Trophoblast cell (in vitro differentiated cells and primary cell): ENCODE data around the gene TGFB3.
"Not testable (repeated sequence)": the region's sequence is repeated elsewhere in the genome, so short reads cannot be mapped to it uniquely, and the experiment has no call there.

Experiments
- DNase-seq, 2 donors: peaks; one replicate each; pipeline ENCODE4 v3.0.0-alpha.2; 2016
- H2AFZ ChIP-seq: 2 replicates; pipeline ENCODE4 v1.6.1; 2013; ENCODE audit warnings: low read length, moderate library complexity, mild to moderate bottlenecking; ENCODE audit not compliant: insufficient read depth, poor library complexity
- H2AK5ac ChIP-seq: 2 replicates; pipeline ENCODE4 v1.6.1; 2013; ENCODE audit warnings: mild to moderate bottlenecking, low read length
- H2BK120ac ChIP-seq: 2 replicates; pipeline ENCODE4 v1.6.1; 2013; ENCODE audit warnings: low read length, mild to moderate bottlenecking, moderate library complexity; ENCODE audit not compliant: insufficient read depth, poor library complexity
- H2BK12ac ChIP-seq: 2 replicates; pipeline ENCODE4 v1.6.1; 2013; ENCODE audit warnings: mild to moderate bottlenecking, low read length, moderate library complexity
- H2BK5ac ChIP-seq: 2 replicates; pipeline ENCODE4 v1.6.1; 2013; ENCODE audit warnings: low read length, low read depth, moderate library complexity, mild to moderate bottlenecking; ENCODE audit not compliant: poor library complexity
- H3K14ac ChIP-seq: 2 replicates; pipeline ENCODE4 v1.6.1; 2013; ENCODE audit warnings: mild to moderate bottlenecking, low read length
- H3K18ac ChIP-seq: 2 replicates; pipeline ENCODE4 v1.6.1; 2013; ENCODE audit warnings: mild to moderate bottlenecking, low read length
- H3K23ac ChIP-seq: 2 replicates; pipeline ENCODE4 v1.6.1; 2013; ENCODE audit warnings: low read length
- H3K27ac ChIP-seq: 2 replicates; pipeline ENCODE4 v1.5.1; 2013; ENCODE audit warnings: low read depth, mild to moderate bottlenecking, inconsistent platforms, low read length, moderate library complexity
- H3K27me3 ChIP-seq: 2 replicates; pipeline ENCODE4 v1.6.1; 2013; ENCODE audit warnings: inconsistent platforms, mild to moderate bottlenecking, low read length, moderate library complexity; ENCODE audit not compliant: insufficient read depth
- H3K36me3 ChIP-seq, 2 experiments: 1 replicate in 1 of 2; 2 replicates in 1 of 2; pipeline ENCODE4 v1.6.1; 2013; ENCODE audit warnings: low read length in 2 of 2, mild to moderate bottlenecking in 2 of 2, moderate library complexity in 1 of 2; ENCODE audit not compliant: insufficient read depth in 2 of 2, control insufficient read depth in 1 of 2
- H3K4ac ChIP-seq: 2 replicates; pipeline ENCODE4 v1.6.1; 2013; ENCODE audit warnings: low read depth, mild to moderate bottlenecking, low read length, moderate library complexity
- H3K4me1 ChIP-seq, 2 experiments: 1 replicate in 1 of 2; 2 replicates in 1 of 2; pipeline ENCODE4 v1.6.1; 2013; ENCODE audit warnings: low read length in 2 of 2, mild to moderate bottlenecking in 2 of 2, moderate library complexity in 1 of 2; ENCODE audit not compliant: insufficient read depth in 2 of 2, control insufficient read depth in 1 of 2
- H3K4me2 ChIP-seq: 2 replicates; pipeline ENCODE4 v1.6.1; 2013; ENCODE audit warnings: inconsistent platforms, mild to moderate bottlenecking, low read length, moderate library complexity
- H3K4me3 ChIP-seq: 2 replicates; pipeline ENCODE4 v1.5.1; 2013; ENCODE audit warnings: mild to moderate bottlenecking, low read depth, low read length, inconsistent platforms
- H3K79me1 ChIP-seq: one replicate; pipeline ENCODE4 v1.6.1; 2013; ENCODE audit warnings: low read length
- H3K79me2 ChIP-seq: 2 replicates; pipeline ENCODE4 v1.6.1; 2013; ENCODE audit warnings: low read length, mild to moderate bottlenecking; ENCODE audit not compliant: control insufficient read depth, insufficient read depth, poor library complexity
- H3K9ac ChIP-seq: 2 replicates; pipeline ENCODE4 v1.6.1; 2013; ENCODE audit warnings: mild to moderate bottlenecking, low read length
- H3K9me3 ChIP-seq: 2 replicates; pipeline ENCODE4 v1.6.1; 2013; ENCODE audit warnings: low read depth, mild to moderate bottlenecking, control low read depth, inconsistent platforms, low read length; ENCODE audit not compliant: insufficient read depth
- H4K12ac ChIP-seq: 2 replicates; pipeline ENCODE4 v1.6.1; 2013; ENCODE audit warnings: low read depth, mild to moderate bottlenecking, low read length, moderate library complexity
- H4K8ac ChIP-seq: 2 replicates; pipeline ENCODE4 v1.6.1; 2013; ENCODE audit warnings: low read depth, mild to moderate bottlenecking, low read length, moderate library complexity
- H4K91ac ChIP-seq: one replicate; pipeline ENCODE4 v1.6.1; 2013; ENCODE audit warnings: low read depth, mild to moderate bottlenecking, low read length, moderate library complexity
- WGBS: extraction: QIAGEN DNeasy Blood & Tissue Kit; methylation state at CpG from one replicate; pipeline ENCODE4 v1.1.7; 2013; ENCODE audit warnings: missing lambda C conversion rate; ENCODE audit not compliant: insufficient read length, insufficient coverage; ENCODE audit errors: extremely low coverage; 5-methylcytosine and 5-hydroxymethylcytosine counted together

Gene TGFB3

GRCh38 chr14:75926431-75927115 lies 55.2 kb downstream of the TGFB3 start:
- no peak overlapping the region for H3K27ac ChIP-seq
- H3K9ac ChIP-seq: no peak overlapping the region
- H3K18ac ChIP-seq: no peak overlapping the region
- no peaks in the 10 kb centered on the region for H3K79me1 ChIP-seq
- no peaks in the 10 kb centered on the region for H3K36me3 ChIP-seq
- H3K9me3 ChIP-seq: no peaks in the 10 kb centered on the region
- no peak overlapping the region for H3K14ac ChIP-seq
- no peak overlapping the region for H4K91ac ChIP-seq
- no peak overlapping the region for H3K4me3 ChIP-seq
- H4K12ac ChIP-seq: no peak overlapping the region
- no peak overlapping the region for H4K8ac ChIP-seq
- no CpG with 5 or more reads among the region's 4 CpGs for WGBS
- H3K79me2 ChIP-seq: no peaks in the 10 kb centered on the region
- H2AFZ ChIP-seq: no peak overlapping the region
- H3K4ac ChIP-seq: no peak overlapping the region
- H2AK5ac ChIP-seq: no peak overlapping the region
- DNase-seq: no peak
- no peak overlapping the region for H2BK12ac ChIP-seq
- H2BK5ac ChIP-seq: no peak overlapping the region
- H3K4me1 ChIP-seq: no peaks in the 10 kb centered on the region
- H3K4me2 ChIP-seq: no peak overlapping the region
- H2BK120ac ChIP-seq: no peak overlapping the region
- H3K23ac ChIP-seq: no peak overlapping the region
- H3K27me3 ChIP-seq: no peaks in the 10 kb centered on the region

- H3K27me3 ChIP-seq, H3K4me3 ChIP-seq, H2BK12ac ChIP-seq, H3K4ac ChIP-seq, H3K4me1 ChIP-seq, H3K23ac ChIP-seq, H2BK120ac ChIP-seq, H4K8ac ChIP-seq, H2AFZ ChIP-seq, H3K9ac ChIP-seq, H2AK5ac ChIP-seq, H3K79me2 ChIP-seq, H4K12ac ChIP-seq, H4K91ac ChIP-seq, H3K14ac ChIP-seq, H3K27ac ChIP-seq, H3K4me2 ChIP-seq, H3K79me1 ChIP-seq, H3K18ac ChIP-seq, DNase-seq, H3K36me3 ChIP-seq, H2BK5ac ChIP-seq, H3K9me3 ChIP-seq: not testable (repeated sequence)
- WGBS: no CpG with 5 or more reads among the region's 54 CpGs
Measured at GRCh38 chr14:75925141-75925840, 56.5 kb downstream of the TGFB3 start.

DNA sequence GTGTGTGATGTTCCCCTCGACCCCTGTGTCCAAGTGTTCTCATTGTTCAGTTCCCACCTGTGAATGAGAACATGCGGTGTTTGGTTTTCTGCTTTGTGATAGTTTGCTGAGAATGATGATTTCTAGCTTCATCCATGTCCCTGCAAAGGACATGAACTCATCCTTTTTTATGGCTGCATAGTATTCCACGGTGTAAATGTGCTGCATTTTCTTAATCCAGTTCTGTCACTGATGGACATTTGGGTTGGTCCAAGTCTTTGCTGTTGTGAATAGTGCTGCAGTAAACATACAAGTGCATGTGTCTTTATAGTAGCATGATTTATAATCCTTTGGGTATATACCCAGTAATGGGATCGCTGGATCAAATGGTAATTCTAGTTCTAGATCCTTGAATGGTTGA lies 61.4 kb downstream of the TGFB3 start:
- H3K4ac ChIP-seq, H3K36me3 ChIP-seq, H3K9ac ChIP-seq, H3K18ac ChIP-seq, H3K9me3 ChIP-seq, H3K4me3 ChIP-seq, DNase-seq, H3K23ac ChIP-seq, H3K27me3 ChIP-seq, H3K79me2 ChIP-seq, H3K4me1 ChIP-seq, H2AFZ ChIP-seq, H3K4me2 ChIP-seq, H3K79me1 ChIP-seq, H2BK5ac ChIP-seq, H3K27ac ChIP-seq, H4K12ac ChIP-seq, H3K14ac ChIP-seq, H2BK120ac ChIP-seq, H2BK12ac ChIP-seq, H4K91ac ChIP-seq, H4K8ac ChIP-seq, H2AK5ac ChIP-seq: not testable (repeated sequence)
- no CpG with 5 or more reads among the region's 4 CpGs for WGBS

- Histone ChIP-seq H3K79me2 (no peaks in the 10 kb centered on the region), H4K8ac (no peak overlapping the region)
- no CpG with 5 or more reads among the region's 1 CpG for WGBS
Measured at GRCh38 chr14:75917946-75918335, 63.9 kb downstream of the TGFB3 start.

More at GRCh38 chr14:75917946-75918335, 63.9 kb downstream of the TGFB3 start:
- Histone ChIP-seq H3K18ac (no peak overlapping the region), H2AK5ac (no peak overlapping the region), H3K27ac (no peak overlapping the region), H3K4me2 (no peak overlapping the region), H3K27me3 (no peaks in the 10 kb centered on the region), H3K9me3 (no peaks in the 10 kb centered on the region), H3K9ac (no peak overlapping the region), H3K79me1 (no peaks in the 10 kb centered on the region), H3K36me3 (no peaks in the 10 kb centered on the region), H4K91ac (no peak overlapping the region), H3K14ac (no peak overlapping the region), H3K4me1 (no peaks in the 10 kb centered on the region), H3K23ac (no peak overlapping the region), H3K4me3 (no peak overlapping the region), H2BK120ac (no peak overlapping the region), H2BK12ac (no peak overlapping the region), H3K4ac (no peak overlapping the region), H2BK5ac (no peak overlapping the region), H4K12ac (no peak overlapping the region), H2AFZ (no peak overlapping the region)
- no peak for DNase-seq
